Daoy (cell line): ENCODE data around the gene MRPS23. TPM values are rescaled to one million over a fixed set of nuclear protein-coding genes. Genes with fewer than 3 reads are reported as not detected.

Source experiments
- DNase-seq: peaks from one replicate; pipeline ENCODE4 v3.0.0-alpha.2; 2015; ENCODE audit warnings: low read depth
- total RNA-seq: library from RNA; depleted of rRNA; stranded (reverse); fragments of >200 nt; shearing (Covaris generic); gene quantifications from 2 replicates; pipeline ENCODE4 v1.2.3, GENCODE V29; 2014; rRNA removed

Gene MRPS23
- 34.0 and 51.2 TPM in 2 replicates for total RNA-seq

- DNase-seq: peak; percentile 98
Observed at GRCh38 chr17:57849874-57850754, at the start of gene MRPS23. Gene MRPS23 (minus strand): TSS chr17:57850044. CDS start chr17:57850010, 34 bp downstream.

GRCh38 chr17:57899391-57899790 lies 49.5 kb upstream of the MRPS23 start:
- DNase-seq: no peak

DNA sequence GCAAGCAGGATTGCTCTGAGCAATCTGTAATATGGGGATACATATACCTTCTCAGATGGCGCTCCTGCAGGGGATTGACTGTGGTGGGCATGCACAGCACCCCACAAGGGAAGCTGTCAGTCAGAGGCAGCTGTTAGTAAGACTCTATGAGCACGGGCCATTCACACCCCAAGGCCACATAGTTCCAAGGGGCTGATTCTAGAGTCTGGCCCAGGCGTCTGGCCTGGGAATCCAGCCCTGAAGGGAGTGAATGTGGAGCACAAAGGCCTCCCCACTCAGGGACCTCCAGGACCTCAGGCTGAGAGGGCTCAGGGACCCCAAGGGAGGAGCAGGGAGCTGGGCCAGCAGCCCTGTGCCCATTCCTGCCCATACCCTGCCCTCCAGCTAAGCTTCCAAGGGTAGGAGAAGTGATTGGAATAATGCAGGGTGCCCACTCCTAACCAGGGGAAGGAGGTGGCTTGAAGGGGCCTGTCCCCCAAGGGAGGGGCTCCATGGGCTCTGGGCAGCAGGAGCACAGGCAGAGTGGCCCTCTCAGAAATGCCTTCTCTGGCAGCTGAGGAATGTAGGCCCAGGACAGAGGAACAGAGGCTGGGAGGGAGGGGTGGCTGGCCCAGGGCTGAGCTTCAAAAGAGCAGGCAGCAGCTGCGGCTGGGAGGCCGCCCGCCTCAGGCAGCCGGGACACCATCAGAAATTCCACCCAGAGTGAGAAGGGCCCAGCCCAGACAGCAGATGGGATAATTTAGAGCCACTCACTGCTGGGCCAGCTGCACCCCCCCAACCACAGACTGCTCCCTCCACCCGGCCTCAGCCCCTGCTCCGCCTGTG lies 48.9 kb upstream of the MRPS23 start:
- DNase-seq: no peak

DNA sequence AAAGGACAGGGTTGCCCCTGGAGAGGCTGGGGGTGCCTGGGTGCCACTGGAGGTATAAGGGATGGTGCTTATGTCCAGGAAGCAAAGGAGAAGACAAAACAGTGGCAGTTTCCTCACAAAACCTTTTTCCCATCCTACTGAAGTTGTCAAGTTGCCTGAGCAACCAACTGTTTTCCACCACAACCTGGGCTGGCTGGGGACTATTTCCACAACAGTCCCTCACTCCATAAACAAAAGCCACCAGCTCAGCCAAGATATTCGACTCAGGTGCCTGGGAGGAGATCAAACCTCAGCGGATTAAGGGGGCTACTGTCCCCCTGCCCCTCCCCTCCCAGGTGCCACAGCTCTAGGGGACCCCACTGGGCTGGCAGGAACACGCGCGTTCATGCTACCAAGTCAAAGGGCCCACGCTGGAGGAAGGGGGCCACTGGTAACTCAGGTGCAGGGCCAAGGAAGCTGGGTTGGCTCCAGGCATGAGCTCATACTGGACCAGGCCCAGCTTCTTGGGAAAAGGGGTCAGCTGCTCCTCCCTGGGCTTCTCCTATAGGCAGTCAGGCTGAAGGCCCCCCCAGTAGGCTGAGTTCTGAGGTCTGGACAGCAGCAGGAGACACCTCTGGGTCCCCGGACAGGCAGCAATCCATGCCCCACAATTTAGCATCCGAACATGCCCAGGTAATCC lies 45.7 kb upstream of the MRPS23 start:
- DNase-seq: no peak

- no peak for DNase-seq
Observed at GRCh38 chr17:57894848-57895247, 45.0 kb upstream of the MRPS23 start.

DNA sequence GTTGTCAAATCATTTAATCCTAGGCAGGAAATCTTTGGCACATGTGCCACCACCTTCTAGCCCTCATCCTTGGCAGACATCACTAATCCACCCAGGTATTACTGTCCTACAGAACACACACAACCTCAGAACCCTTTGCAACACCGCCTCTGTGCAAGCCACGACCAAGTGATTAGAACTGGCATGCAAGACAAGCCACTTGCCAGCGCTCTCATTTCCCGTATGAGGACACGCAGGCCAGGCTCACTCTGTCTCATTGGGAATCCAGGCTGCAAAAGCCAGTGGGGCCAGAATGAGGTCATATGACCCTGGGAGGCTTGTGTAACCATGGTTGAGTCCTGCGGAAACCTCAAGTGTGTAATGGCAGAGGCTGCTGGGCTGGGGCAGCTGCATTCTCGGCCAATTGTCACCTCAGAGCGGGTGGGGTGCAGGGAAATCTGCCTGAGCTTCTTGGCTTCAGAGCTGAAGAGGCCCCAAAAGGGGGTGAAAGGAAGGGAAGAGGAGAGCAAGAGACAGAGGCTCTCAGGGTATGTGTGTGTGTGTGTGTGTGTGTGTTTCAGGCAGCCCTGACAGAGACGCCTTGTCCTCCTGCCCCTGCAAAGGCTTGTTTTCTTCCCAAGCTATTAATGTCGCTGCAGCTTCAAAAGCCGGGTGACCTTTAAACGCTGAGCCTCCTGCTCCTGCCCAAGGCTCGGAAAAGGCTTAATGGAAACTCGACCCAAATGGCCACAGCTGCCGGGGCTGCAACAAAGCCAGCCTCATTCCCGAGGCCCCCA lies 43.2 kb upstream of the MRPS23 start:
- DNase-seq: peak; percentile 92

DNA sequence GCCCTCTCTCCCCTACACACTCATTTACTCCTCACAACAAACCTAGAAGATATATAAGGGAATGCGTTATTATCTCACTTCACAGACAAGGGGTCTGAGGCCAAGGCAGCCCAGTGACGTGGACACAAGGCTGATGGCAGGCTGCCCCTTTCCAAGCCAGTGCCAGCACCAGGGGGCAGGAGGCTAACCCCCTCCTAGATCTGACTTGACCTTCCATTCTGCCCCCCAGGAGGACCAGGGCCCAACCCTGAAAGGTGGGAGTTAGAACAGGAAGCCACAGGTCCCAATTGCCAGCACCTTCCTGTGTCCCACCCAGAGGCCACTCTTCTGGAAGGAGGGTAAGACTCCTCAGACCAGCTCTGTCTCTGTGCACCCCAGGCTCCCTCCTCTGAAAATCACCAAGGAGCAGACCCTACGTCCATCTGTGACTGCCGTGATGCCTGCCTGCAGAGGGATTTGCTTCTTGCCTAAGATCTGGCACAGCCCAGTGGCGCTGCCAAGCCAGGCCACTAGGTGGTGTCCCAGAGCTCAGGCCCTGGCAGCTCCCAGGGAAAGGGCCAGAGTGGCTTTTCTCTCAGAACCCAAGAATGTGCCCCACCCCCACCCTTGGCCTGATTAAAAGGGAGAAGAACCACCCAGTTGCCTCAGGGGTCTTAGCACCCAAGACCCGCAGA lies 42.4 kb upstream of the MRPS23 start:
- DNase-seq: peak; percentile 86

GRCh38 chr17:57890857-57891232 lies 41.0 kb upstream of the MRPS23 start:
- no peak for DNase-seq

DNA sequence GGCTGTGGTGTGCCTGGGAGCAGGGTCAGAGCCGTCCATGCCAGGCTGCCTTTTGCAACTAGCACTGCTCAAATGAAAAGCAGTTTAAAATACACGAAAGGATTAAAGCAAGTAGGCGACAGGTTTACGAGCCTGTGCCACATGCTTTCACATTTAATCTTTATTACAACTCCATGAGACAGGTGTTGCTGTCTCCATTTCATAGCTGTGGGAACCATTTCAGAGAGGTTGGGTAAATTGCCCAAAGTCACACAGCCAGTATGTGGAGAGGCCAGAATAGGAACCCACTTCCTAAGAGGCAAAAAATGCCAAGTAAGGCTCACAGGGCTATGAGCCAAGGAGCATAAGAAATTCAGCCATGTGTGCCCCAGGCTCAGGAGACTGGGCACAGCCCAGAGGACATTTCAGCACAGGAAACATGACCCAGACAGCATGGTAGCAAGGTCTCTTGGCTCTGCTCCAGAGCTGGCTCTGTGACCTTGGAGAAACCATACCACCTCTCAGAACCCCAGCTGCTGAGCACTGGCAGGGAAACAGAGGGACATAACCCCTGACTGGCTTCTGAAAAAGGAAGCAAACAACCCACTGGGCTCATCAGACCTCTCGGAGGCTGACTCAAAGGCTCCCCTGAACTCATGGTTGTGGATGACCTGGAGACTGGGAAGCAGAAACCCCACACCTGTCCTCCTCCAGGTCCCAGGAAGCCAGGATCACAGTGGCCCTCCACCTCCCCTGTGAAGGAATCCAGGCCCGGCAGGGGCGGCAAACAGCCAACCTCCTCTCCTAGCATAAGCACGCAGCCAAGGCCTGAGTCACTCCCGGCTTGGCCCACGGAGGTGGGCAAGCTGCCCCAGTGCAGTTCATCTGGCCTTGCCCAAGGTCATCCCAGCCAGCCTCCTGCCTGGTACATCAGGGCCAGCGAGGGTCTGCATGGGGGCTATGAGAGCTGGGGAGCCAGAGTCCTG lies 40.3 kb upstream of the MRPS23 start:
- peak; percentile 78 for DNase-seq

DNA sequence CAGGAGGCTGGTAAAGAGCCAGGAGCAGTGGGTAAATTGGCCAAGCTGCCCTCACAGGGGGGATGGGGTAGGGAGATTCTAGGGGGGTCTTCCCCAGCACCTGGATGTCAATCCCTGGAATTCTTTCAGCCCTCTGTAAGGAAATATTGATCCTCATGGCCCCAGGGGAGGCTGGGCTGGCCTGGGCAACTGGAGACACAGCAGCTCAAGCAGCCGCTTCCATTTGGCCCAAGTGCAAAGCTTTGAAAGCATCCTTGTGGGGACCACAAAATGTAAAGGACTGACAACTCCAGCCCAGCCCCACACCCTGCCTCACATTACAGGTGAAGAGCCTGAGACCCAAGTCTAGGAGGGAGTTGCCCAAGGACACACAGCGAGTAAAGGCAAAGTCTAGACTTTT lies 39.4 kb upstream of the MRPS23 start:
- no peak for DNase-seq

GRCh38 chr17:57888311-57889216 lies 38.7 kb upstream of the MRPS23 start:
- no peak for DNase-seq

DNA sequence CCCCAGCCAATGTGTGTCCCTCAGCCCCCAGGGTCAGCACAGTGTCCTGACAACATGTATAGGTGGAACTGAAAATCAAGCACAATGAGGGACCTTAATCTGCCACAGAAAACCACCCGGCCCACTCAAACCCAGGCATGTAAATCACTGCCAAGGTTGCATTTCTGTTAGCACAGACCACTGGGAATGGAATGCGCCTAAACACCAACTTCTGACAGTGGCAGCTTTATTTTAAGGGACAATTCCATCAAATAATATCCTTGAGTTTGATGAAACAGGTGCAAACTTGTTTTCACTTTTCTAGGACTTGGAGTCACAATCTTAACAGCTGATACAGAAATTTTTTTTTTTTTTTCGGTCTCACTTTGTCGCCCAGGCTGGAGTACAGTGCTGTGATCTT lies 37.3 kb upstream of the MRPS23 start:
- DNase-seq: no peak

DNA sequence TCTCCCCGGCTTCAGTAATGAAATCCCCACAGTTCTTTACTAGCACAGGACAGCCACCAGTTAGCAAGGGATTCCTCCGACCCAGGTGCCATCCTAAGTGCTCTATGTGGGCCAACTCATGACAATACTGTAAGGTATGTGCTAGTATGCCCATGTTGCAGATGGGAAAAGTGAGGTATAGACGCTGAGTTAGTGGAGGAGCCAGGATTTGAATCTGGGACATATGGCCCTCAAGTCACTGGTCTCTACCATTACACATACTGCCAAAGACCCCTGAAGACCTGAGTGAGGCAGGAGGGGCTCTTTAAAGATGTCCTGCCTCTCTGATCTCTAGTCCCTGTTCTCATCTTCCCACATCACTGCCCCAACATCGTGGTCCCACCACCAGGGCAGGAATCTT lies 36.2 kb upstream of the MRPS23 start:
- no peak for DNase-seq

DNA sequence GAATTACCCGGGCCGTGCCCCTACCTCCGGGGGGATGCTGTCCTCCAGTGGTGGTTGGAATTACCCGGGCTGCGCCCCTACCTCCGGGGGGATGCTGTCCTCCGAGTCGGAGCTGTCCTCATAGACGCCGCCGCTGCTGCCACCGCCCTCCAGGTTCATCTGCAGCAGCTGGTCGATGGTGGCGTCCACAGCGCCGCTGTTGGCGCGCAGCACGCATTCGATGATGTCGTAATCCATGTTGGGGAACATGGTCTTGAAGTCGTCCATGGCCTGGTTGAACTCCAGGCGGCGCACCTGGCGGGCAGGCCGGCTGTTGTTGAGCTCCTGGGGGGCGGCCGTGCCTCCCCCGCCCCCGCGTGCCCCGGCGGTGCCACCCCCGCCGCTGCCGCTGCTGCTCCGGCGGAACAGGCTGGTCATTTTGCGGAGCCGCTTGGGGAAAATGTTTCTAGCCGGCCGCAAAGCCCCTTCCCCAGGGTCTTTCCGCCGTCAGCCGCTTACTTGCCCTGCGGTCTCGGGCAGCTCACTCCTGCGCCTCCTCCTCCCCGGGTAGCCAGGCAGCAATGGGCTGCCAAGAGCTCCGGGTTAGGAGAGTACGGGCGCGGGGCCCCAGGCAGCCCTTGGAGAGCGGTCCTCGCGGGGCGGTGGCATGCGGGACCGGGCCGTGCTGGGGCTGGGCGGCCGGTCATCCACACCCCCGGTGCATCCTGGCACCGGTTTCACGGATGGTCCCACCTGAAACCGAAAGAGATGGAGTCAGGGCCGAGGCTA lies 35.5 kb upstream of the MRPS23 start:
- DNase-seq: no peak

DNA sequence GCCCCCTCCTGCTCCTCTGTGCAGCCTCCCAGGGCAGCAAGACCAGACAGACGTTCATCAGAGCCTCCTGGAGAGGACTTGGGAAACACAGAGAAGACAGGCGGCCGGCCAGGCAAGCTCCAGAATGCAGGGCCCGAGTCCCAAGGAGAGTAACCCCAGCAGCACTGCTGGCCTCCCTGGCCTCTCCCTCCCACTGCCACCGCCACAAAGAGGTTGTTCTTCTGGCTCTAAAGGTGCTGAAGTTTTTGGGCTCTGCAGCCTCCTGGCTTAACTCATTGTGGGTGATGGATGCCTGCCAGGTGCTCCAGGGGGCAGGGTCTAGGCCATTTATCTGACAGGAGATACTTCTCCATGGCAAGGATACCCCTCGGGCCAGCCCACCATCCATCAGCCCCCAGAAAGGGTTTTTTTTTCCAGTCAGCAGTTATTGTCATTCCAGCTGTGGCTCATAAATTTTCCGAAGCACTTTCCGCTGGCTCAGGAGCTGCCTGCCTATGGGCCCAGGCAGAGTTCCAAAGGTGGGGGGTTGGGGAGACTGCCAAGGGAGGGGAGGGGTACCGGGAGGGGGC lies 32.0 kb upstream of the MRPS23 start:
- no peak for DNase-seq

GRCh38 chr17:57881143-57881542 lies 31.3 kb upstream of the MRPS23 start:
- DNase-seq: no peak

- no peak for DNase-seq
Observed at GRCh38 chr17:57880086-57880456, 30.2 kb upstream of the MRPS23 start.
